WI38 (cell line): ENCODE data around the gene ATAD3A.
"Not testable (repeated sequence)": the region's sequence is repeated elsewhere in the genome, so short reads cannot be mapped to it uniquely, and the experiment has no call there.

Source experiments
- H3K4me3 ChIP-seq: 2 replicates; pipeline ENCODE4 v1.5.1; 2011; ENCODE audit warnings: low read depth, mild to moderate bottlenecking, control low read depth, low read length
- CTCF ChIP-seq: IDR thresholded peaks from 2 replicates; pipeline ENCODE4 v1.5.1; 2012; ENCODE audit warnings: low read depth, mild to moderate bottlenecking, control low read depth, low read length

The ATAD3A gene

GRCh38 chr1:1521331-1521730, 9.4 kb downstream of the ATAD3A start:
- no peak for TF ChIP-seq CTCF
- no peak overlapping the region for H3K4me3 ChIP-seq

- not testable (repeated sequence) for H3K4me3 ChIP-seq
Measured at GRCh38 chr1:1522536-1522935, 10.6 kb downstream of the ATAD3A start.

- H3K4me3 ChIP-seq = not testable (repeated sequence)
Measured at GRCh38 chr1:1523226-1523625, 11.3 kb downstream of the ATAD3A start.

- H3K4me3 ChIP-seq = not testable (repeated sequence)
Measured at GRCh38 chr1:1523651-1524050, 11.7 kb downstream of the ATAD3A start.

- H3K4me3 ChIP-seq = not testable (repeated sequence)
Measured at GRCh38 chr1:1524750-1525383, 12.9 kb downstream of the ATAD3A start.

GRCh38 chr1:1526476-1526875, 14.5 kb downstream of the ATAD3A start:
- H3K4me3 ChIP-seq = not testable (repeated sequence)

GRCh38 chr1:1527092-1527816, 15.3 kb downstream of the ATAD3A start:
- H3K4me3 ChIP-seq = no peak overlapping the region
- no peak for TF ChIP-seq CTCF

GRCh38 chr1:1528301-1529267, 16.6 kb downstream of the ATAD3A start:
- no peak for TF ChIP-seq CTCF
- H3K4me3 ChIP-seq = no peak overlapping the region

GRCh38 chr1:1529321-1529720, 17.4 kb downstream of the ATAD3A start:
- H3K4me3 ChIP-seq = no peak overlapping the region
- no peak for TF ChIP-seq CTCF

GRCh38 chr1:1529936-1530335, 18.0 kb downstream of the ATAD3A start:
- no peak for TF ChIP-seq CTCF
- no peak overlapping the region for H3K4me3 ChIP-seq
